ENCODE data around the gene ABHD17A. TPM values are rescaled to one million over a fixed set of nuclear protein-coding genes. Genes with fewer than 3 reads are reported as not detected.

Gene ABHD17A
- total and polyA plus RNA-seq, 7 experiments from 2014 or later = 92.9 to 175 (median 135) TPM

- H3K4me3 ChIP-seq (ENCODE audit: low read length) = peak within 1 kb of the TSS; percentile 85
- Mint-ChIP-seq H3K9me3 (no peaks in the 10 kb centered on the region), H3K4me1 (peaks cover 36 to 72% (median 52%) of the 10 kb centered on the region in 7 donors), H3K36me3 (peaks cover 0 to 2% (median 0%) of the 10 kb centered on the region in 5 donors), H3K4me3 (peak within 1 kb of the TSS; percentile 83 to 95 (median 91)), H3K27ac (peak within 1 kb of the TSS; percentile 85 to 95 (median 93)), H3K27me3 (no peaks in the 10 kb centered on the region)
- H3K27ac ChIP-seq (ENCODE audit: low read depth, low read length) = peak within 1 kb of the TSS; percentile 99
- H3K36me3 ChIP-seq (ENCODE audit: control insufficient read depth in 2 of 3, insufficient read depth in 3 of 3, low read length in 3 of 3) = peaks cover 0 to 23% (median 0%) of the 10 kb centered on the region in 3 experiments
- ATAC-seq (peak; percentile 90), DNase-seq (peak; percentile 96 to 100 (median 98))
- no peaks in the 10 kb centered on the region for H3K27me3 ChIP-seq (ENCODE audit: control insufficient read depth in 2 of 2, insufficient read depth in 2 of 2, low read length in 2 of 2)
- POLR2A ChIA-PET = interaction anchor here (0.7 to 1.4 kb wide), 3 partner anchors 10 to 22 kb away, joined by 3 to 4 read pairs (median 4); no protein-coding TSS in a partner anchor
- peaks cover 30 to 67% of the 10 kb centered on the region in 2 donors for H3K4me1 ChIP-seq (ENCODE audit: control insufficient read depth in 2 of 2, insufficient read depth in 2 of 2, low read length in 2 of 2)
- intact Hi-C loops (cut with micrococcal nuclease) = loop anchor here (1.0 to 5.0 kb wide), 9 partner anchors 11 to 256 kb away; partner anchors contain the start of genes ATP8B3 (in 2 of the 2), UQCR11 (in 2 of the 2), ABHD17A (in 1 of the 2) and ADAT3 (in 1 of the 2)
- CTCF ChIA-PET = interaction anchor here (1.0 to 1.5 kb wide), 3 partner anchors 9 to 77 kb away, joined by 3 read pairs; no protein-coding TSS in a partner anchor
- no peaks in the 10 kb centered on the region for H3K9me3 ChIP-seq (ENCODE audit: control insufficient read depth in 2 of 3, low read length in 3 of 3)
Observed at GRCh38 chr19:1848399-1849131, 36.7 kb downstream of the ABHD17A start, which contains the start of gene REXO1. TSS of gene REXO1 (minus strand) at chr19:1848483. CDS start at chr19:1848358, 125 bp downstream.

DNA sequence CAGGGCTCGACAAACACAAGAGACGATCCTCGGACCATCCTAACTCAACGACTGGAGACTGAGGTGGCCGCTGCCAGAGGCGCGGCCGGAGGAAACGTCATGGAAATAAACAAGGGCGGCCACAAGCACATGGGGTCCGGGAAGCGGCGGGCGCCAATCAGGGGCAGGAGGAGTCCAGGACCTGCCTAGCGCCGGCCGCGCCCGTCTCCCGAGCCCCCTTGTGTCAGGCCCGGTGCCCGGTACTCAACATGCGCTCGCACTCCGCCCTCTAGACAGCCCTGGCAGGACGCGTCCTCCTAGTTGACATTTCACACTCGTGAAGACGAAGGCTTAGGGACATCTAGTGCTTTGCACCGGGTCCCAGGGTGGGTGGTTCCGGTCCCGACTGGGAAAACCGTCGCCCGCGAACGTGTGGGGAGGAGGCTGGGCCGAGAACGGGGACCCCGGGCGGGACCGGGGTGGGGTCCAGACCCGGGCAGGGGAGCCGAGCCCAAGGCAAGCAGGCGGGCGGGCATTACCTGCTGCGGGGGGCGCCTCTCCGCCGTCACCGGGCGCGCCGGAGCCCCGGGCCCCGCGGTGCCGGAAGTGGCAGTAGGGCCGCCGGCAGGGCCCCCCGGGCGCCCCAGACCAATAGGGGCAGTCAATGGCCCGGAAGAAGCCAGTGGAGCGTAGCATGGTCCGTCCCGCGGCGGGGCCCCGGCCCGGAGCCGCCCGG is 37.5 kb downstream of the ABHD17A start:
- ATAC-seq (peak; percentile 2), DNase-seq (peak in 1 of 9 donors; percentile 52)
- peak overlapping the region; percentile 85 for H3K4me3 ChIP-seq (ENCODE audit: low read length)
- ChIA-PET CTCF (interaction anchor here (0.5 to 1.5 kb wide), 2 partner anchors 22 to 861 kb away, joined by 3 to 4 read pairs; no protein-coding TSS in a partner anchor), POLR2A (interaction anchor here (1.0 to 1.5 kb wide), 2 partner anchors 8 to 12 kb away, joined by 4 to 5 read pairs; no protein-coding TSS in a partner anchor)
- no peaks in the 10 kb centered on the region for H3K27me3 ChIP-seq (ENCODE audit: control insufficient read depth in 2 of 2, insufficient read depth in 2 of 2, low read length in 2 of 2)
- Mint-ChIP-seq H3K27ac (peak overlapping the region; percentile 85 to 95 (median 93)), H3K9me3 (no peaks in the 10 kb centered on the region), H3K27me3 (no peaks in the 10 kb centered on the region), H3K36me3 (no peaks in the 10 kb centered on the region), H3K4me3 (peak overlapping the region; percentile 83 to 95 (median 91)), H3K4me1 (peaks cover 32 to 67% (median 47%) of the 10 kb centered on the region in 7 donors)
- H3K27ac ChIP-seq (ENCODE audit: low read depth, low read length) = peak overlapping the region; percentile 99
- no peaks in the 10 kb centered on the region for H3K9me3 ChIP-seq (ENCODE audit: control insufficient read depth in 2 of 3, low read length in 3 of 3)
- intact Hi-C loops (cut with micrococcal nuclease) = loop anchor here (1.0 to 5.0 kb wide), 9 partner anchors 11 to 256 kb away; partner anchors contain the start of genes ATP8B3 (in 2 of the 2), UQCR11 (in 2 of the 2), ABHD17A (in 1 of the 2) and ADAT3 (in 1 of the 2)
- H3K36me3 ChIP-seq (ENCODE audit: control insufficient read depth in 2 of 3, insufficient read depth in 3 of 3, low read length in 3 of 3) = peaks cover 0 to 27% (median 0%) of the 10 kb centered on the region in 3 experiments
- H3K4me1 ChIP-seq (ENCODE audit: control insufficient read depth in 2 of 2, insufficient read depth in 2 of 2, low read length in 2 of 2) = peaks cover 24 to 63% of the 10 kb centered on the region in 2 donors

GRCh38 chr19:1847348-1847683 is 38.0 kb downstream of the ABHD17A start:
- Histone ChIP-seq H3K36me3 (ENCODE audit: control insufficient read depth in 2 of 3, insufficient read depth in 3 of 3, low read length in 3 of 3) (peaks cover 0 to 27% (median 0%) of the 10 kb centered on the region in 3 experiments), H3K27ac (ENCODE audit: low read depth, low read length) (peak overlapping the region; percentile 99), H3K4me1 (ENCODE audit: control insufficient read depth in 2 of 2, insufficient read depth in 2 of 2, low read length in 2 of 2) (peaks cover 23 to 61% of the 10 kb centered on the region in 2 donors), H3K9me3 (ENCODE audit: control insufficient read depth in 2 of 3, low read length in 3 of 3) (no peaks in the 10 kb centered on the region), H3K4me3 (ENCODE audit: low read length) (peak overlapping the region; percentile 85), H3K27me3 (ENCODE audit: control insufficient read depth in 2 of 2, insufficient read depth in 2 of 2, low read length in 2 of 2) (no peaks in the 10 kb centered on the region)
- no peaks in the 10 kb centered on the region for H3K9me3 Mint-ChIP-seq
- H3K36me3 Mint-ChIP-seq = no peaks in the 10 kb centered on the region
- intact Hi-C loops (cut with micrococcal nuclease) = loop anchor here in 1 of 2 donors (5.0 kb wide), 1 partner anchor 255 kb away; the partner anchor contains the start of gene MBD3
- ChIA-PET POLR2A (interaction anchor here (0.5 to 1.5 kb wide), 3 partner anchors 9 to 29 kb away, joined by 3 to 5 read pairs (median 4); no protein-coding TSS in a partner anchor), CTCF (interaction anchor here (0.5 to 1.5 kb wide), 2 partner anchors 21 to 860 kb away, joined by 3 to 4 read pairs; no protein-coding TSS in a partner anchor)
- ATAC-seq = no peak
- H3K27ac Mint-ChIP-seq = peak overlapping the region; percentile 85 to 95 (median 90)
- DNase-seq = no peak
- no peaks in the 10 kb centered on the region for H3K27me3 Mint-ChIP-seq
- peak overlapping the region; percentile 83 to 95 (median 91) for H3K4me3 Mint-ChIP-seq
- H3K4me1 Mint-ChIP-seq = peaks cover 33 to 72% (median 50%) of the 10 kb centered on the region in 7 donors

- Mint-ChIP-seq H3K27me3 (no peaks in the 10 kb centered on the region), H3K36me3 (no peaks in the 10 kb centered on the region), H3K4me1 (peaks cover 38 to 75% (median 56%) of the 10 kb centered on the region in 7 donors), H3K4me3 (peak overlapping the region; percentile 83 to 95 (median 91)), H3K27ac (peak overlapping the region; percentile 81 to 95 (median 89)), H3K9me3 (no peaks in the 10 kb centered on the region)
- Histone ChIP-seq H3K36me3 (ENCODE audit: control insufficient read depth in 2 of 3, insufficient read depth in 3 of 3, low read length in 3 of 3) (peaks cover 0 to 27% (median 0%) of the 10 kb centered on the region in 3 experiments), H3K4me3 (ENCODE audit: low read length) (peak overlapping the region; percentile 85), H3K27me3 (ENCODE audit: control insufficient read depth in 2 of 2, insufficient read depth in 2 of 2, low read length in 2 of 2) (no peaks in the 10 kb centered on the region), H3K9me3 (ENCODE audit: control insufficient read depth in 2 of 3, low read length in 3 of 3) (no peaks in the 10 kb centered on the region), H3K27ac (ENCODE audit: low read depth, low read length) (peak overlapping the region; percentile 99), H3K4me1 (ENCODE audit: control insufficient read depth in 2 of 2, insufficient read depth in 2 of 2, low read length in 2 of 2) (peaks cover 23 to 55% of the 10 kb centered on the region in 2 donors)
- POLR2A ChIA-PET = interaction anchor here (0.5 to 1.5 kb wide), 4 partner anchors 9 to 30 kb away, joined by 3 to 5 read pairs (median 4); no protein-coding TSS in a partner anchor
- CTCF ChIA-PET = interaction anchor here (0.5 to 1.5 kb wide), 3 partner anchors 21 to 859 kb away, joined by 3 to 4 read pairs (median 3); no protein-coding TSS in a partner anchor
- ATAC-seq = no peak
- no peak for DNase-seq
- intact Hi-C loops (cut with micrococcal nuclease) = loop anchor here in 1 of 2 donors (5.0 kb wide), 1 partner anchor 254 kb away; the partner anchor contains the start of gene MBD3
Observed at GRCh38 chr19:1846517-1847204, 38.6 kb downstream of the ABHD17A start.

DNA sequence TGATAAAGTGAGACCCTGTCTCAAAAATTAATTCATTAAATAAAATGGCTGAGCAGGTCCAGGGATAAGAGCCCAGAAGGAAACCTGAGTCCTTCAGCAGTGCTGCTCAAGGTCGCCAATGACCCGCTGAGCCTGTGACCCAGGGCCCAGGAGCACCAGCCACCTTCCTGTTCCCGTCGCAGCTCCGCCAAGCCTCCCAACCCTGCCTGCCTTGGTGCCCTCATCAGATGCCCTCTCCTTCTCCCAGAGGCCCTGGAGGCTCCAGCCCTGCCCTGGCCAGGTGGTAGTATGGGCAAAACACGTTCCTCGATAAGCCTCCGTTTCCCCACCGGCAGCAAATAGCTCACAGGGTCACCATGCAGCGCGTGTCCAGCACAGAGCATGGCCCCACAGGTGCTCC is 39.7 kb downstream of the ABHD17A start:
- Histone ChIP-seq H3K9me3 (ENCODE audit: control insufficient read depth in 2 of 3, low read length in 3 of 3) (no peaks in the 10 kb centered on the region), H3K4me3 (ENCODE audit: low read length) (peak overlapping the region; percentile 3), H3K4me1 (ENCODE audit: control insufficient read depth in 2 of 2, insufficient read depth in 2 of 2, low read length in 2 of 2) (peaks cover 23 to 49% of the 10 kb centered on the region in 2 donors), H3K36me3 (ENCODE audit: control insufficient read depth in 2 of 3, insufficient read depth in 3 of 3, low read length in 3 of 3) (peaks cover 0 to 27% (median 0%) of the 10 kb centered on the region in 3 experiments), H3K27me3 (ENCODE audit: control insufficient read depth in 2 of 2, insufficient read depth in 2 of 2, low read length in 2 of 2) (no peaks in the 10 kb centered on the region), H3K27ac (ENCODE audit: low read depth, low read length) (no peak overlapping the region)
- H3K9me3 Mint-ChIP-seq = no peaks in the 10 kb centered on the region
- no peak for DNase-seq
- ChIA-PET POLR2A (interaction anchor here (1.0 kb wide), 1 partner anchor 12 kb away, joined by 3 read pairs; no protein-coding TSS in a partner anchor), CTCF (no interaction called here)
- no peak for ATAC-seq
- no peaks in the 10 kb centered on the region for H3K27me3 Mint-ChIP-seq
- H3K4me1 Mint-ChIP-seq = peaks cover 40 to 77% (median 56%) of the 10 kb centered on the region in 7 donors
- no peaks in the 10 kb centered on the region for H3K36me3 Mint-ChIP-seq
- H3K27ac Mint-ChIP-seq = peak overlapping the region in 6 of 9 donors; percentile 57 to 93 (median 80)
- intact Hi-C loops (cut with micrococcal nuclease) = loop anchor here in 1 of 2 donors (5.0 kb wide), 1 partner anchor 253 kb away; the partner anchor contains the start of gene MBD3
- H3K4me3 Mint-ChIP-seq = peak overlapping the region in 7 of 10 donors; percentile 75 to 94 (median 90)
